DOHH2 (cell line): Measurements from ENCODE around the gene SOWAHB.

Experiments
- CTCF ChIP-seq: fragments of 200-600 bp; sonication (generic); IDR thresholded peaks from one replicate; pipeline ENCODE4 v1.5.1; 2014; ENCODE audit warnings: antibody characterized with exemption, mild to moderate bottlenecking, low read depth, low read length; ENCODE audit not compliant: poor library complexity, severe bottlenecking
- EZH2phosphoT487 ChIP-seq: fragments of 200-600 bp; sonication (generic); IDR thresholded peaks from 2 replicates; pipeline ENCODE4 v1.6.1; 2017; ENCODE audit warnings: borderline replicate concordance, mild to moderate bottlenecking, antibody characterized with exemption, low read length, moderate library complexity, mixed read lengths

DNA sequence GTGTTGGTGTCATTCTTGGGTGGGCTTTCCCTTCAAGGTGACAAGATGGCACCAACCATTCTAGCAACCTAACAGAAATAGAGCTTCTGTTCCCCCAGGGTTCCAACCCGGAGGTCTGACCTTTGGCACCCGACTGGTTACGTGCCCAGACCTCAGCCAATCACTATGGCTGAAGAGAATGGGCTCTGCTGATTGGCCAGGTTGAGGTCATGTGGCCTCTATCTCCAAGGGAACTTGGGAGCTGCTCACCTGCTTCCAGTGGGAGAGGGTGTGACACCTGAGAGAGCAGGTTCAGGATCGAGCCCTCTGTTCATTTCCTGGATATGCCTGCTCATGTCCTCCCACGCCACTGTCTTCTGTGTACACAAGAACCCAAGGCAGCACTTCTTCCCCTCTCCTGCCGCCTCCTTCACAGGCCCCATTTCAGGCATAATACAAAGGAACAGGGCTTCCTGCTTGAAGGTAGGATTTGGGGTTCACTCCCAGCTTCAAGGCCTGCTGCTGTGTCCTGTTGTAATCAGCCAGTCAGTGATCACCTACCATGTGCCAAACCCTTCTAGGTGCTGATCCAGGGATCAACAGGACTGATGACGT is 11.0 kb downstream of the SOWAHB start:
- no peak for TF ChIP-seq CTCF
- no peak for TF ChIP-seq EZH2phosphoT487
